NCI-H2029 (cell line): ENCODE data around the gene TRPC3.
A peak's percentile ranks its signal among the peaks of the same experiment; 100 is the strongest.

Experiments
- DNase-seq: peaks from one replicate; lab custom pipeline; 2025; lab: John Stamatoyannopoulos, UW

TRPC3 gene

GRCh38 chr4:121873604-121874003 lies 78.3 kb downstream of the TRPC3 start:
- DNase-seq: no peak

- DNase-seq: peak; percentile 93
Measured at GRCh38 chr4:121869841-121870822, 81.7 kb downstream of the TRPC3 start, which contains the start of gene BBS7. TSS of gene BBS7 (minus strand) at chr4:121870474. CDS start at chr4:121870313, 161 bp downstream.

- no peak for DNase-seq
Measured at GRCh38 chr4:121863799-121864198, 88.1 kb downstream of the TRPC3 start.

GRCh38 chr4:121861426-121861825 lies 90.4 kb downstream of the TRPC3 start:
- no peak for DNase-seq

GRCh38 chr4:121860121-121860520 lies 91.7 kb downstream of the TRPC3 start:
- DNase-seq: no peak

- DNase-seq: no peak
Measured at GRCh38 chr4:121851354-121851753, 100.5 kb downstream of the TRPC3 start.

GRCh38 chr4:121846662-121847061 lies 105.2 kb downstream of the TRPC3 start:
- DNase-seq: no peak

- DNase-seq: no peak
Measured at GRCh38 chr4:121842862-121843261, 109.0 kb downstream of the TRPC3 start.

GRCh38 chr4:121838136-121838535 lies 113.7 kb downstream of the TRPC3 start:
- no peak for DNase-seq

- no peak for DNase-seq
Measured at GRCh38 chr4:121829511-121829910, 122.3 kb downstream of the TRPC3 start.
